OCI-LY7 (cell line): Measurements from ENCODE around the gene INSIG2. TPM values are rescaled to one million over a fixed set of nuclear protein-coding genes. Genes with fewer than 3 reads are reported as not detected.

ENCODE experiments used
- BruUV-seq: library from RNA; stranded (reverse); fragments of 400-500 nt; replicated peaks from 2 replicates; lab custom pipeline; 2021; lab: Mats Ljungman, UMichigan
- CTCF ChIA-PET: fragments of 300-600 bp; sonication (Branson Sonifier 250); formaldehyde crosslinking; loops from one replicate; lab custom pipeline; 2022; ENCODE audit warnings: antibody characterized with exemption; ENCODE audit not compliant: unreplicated experiment; lab: Charles Lee
- POLR2A ChIA-PET: fragments of 300-600 bp; sonication (Branson Sonifier 250); formaldehyde crosslinking; loops from one replicate; lab custom pipeline; 2022; ENCODE audit warnings: antibody characterized with exemption; lab: Charles Lee
- DNase-seq: peaks from one replicate; pipeline ENCODE4 v3.0.0-alpha.2; 2015; ENCODE audit warnings: low spot score
- H2AFZ ChIP-seq: fragments of 200-600 bp; sonication (generic), shearing (Covaris generic); 2 replicates; pipeline ENCODE4 v1.6.1; 2014; ENCODE audit warnings: mild to moderate bottlenecking, antibody characterized with exemption, low read length, moderate library complexity
- H3K27ac ChIP-seq: fragments of 200-600 bp; sonication (generic); 2 replicates; pipeline ENCODE4 v1.5.1; 2014; ENCODE audit warnings: mixed run types, low read depth, mild to moderate bottlenecking, moderate library complexity, low read length, inconsistent platforms; ENCODE audit not compliant: poor library complexity, severe bottlenecking
- H3K36me3 ChIP-seq: fragments of 200-600 bp; sonication (generic); 2 replicates; pipeline ENCODE4 v1.6.1; 2014; ENCODE audit warnings: mild to moderate bottlenecking, antibody characterized with exemption, low read length, moderate library complexity, mixed read lengths; ENCODE audit not compliant: insufficient read depth
- H3K4me1 ChIP-seq: fragments of 200-600 bp; sonication (generic); 2 replicates; pipeline ENCODE4 v1.5.1; 2014; ENCODE audit warnings: mild to moderate bottlenecking, low read length; ENCODE audit not compliant: insufficient read depth, poor library complexity, severe bottlenecking
- H3K4me2 ChIP-seq: fragments of 200-600 bp; sonication (generic); 2 replicates; pipeline ENCODE4 v1.6.1; 2014; ENCODE audit warnings: mild to moderate bottlenecking, low read length
- H3K4me3 ChIP-seq: fragments of 200-600 bp; sonication (generic); 2 replicates; pipeline ENCODE4 v1.5.1; 2014; ENCODE audit warnings: mild to moderate bottlenecking, low read depth, low read length; ENCODE audit not compliant: poor library complexity, severe bottlenecking
- H3K79me2 ChIP-seq: fragments of 200-600 bp; sonication (generic); 2 replicates; pipeline ENCODE4 v1.6.1; 2016; ENCODE audit warnings: low read depth, mild to moderate bottlenecking, low read length, moderate library complexity, mixed read lengths; ENCODE audit not compliant: insufficient read depth
- H3K9me2 ChIP-seq: fragments of 200-600 bp; sonication (generic); 2 replicates; pipeline ENCODE4 v1.6.1; 2016; ENCODE audit warnings: mild to moderate bottlenecking, low read length, mixed read lengths; ENCODE audit not compliant: insufficient read depth
- H3K9me3 ChIP-seq: fragments of 200-600 bp; sonication (generic); 2 replicates; pipeline ENCODE4 v1.6.1; 2014; ENCODE audit warnings: mild to moderate bottlenecking, mixed run types, low read length, mixed read lengths
- H4K20me1 ChIP-seq: fragments of 200-600 bp; sonication (generic); 2 replicates; pipeline ENCODE4 v1.6.1; 2014; ENCODE audit warnings: mild to moderate bottlenecking, antibody characterized with exemption, low read length, moderate library complexity, mixed read lengths; ENCODE audit not compliant: insufficient read depth
- CTCF ChIP-seq: fragments of 200-600 bp; sonication (generic); conservative IDR thresholded peaks from 2 replicates; pipeline ENCODE4 v1.5.1; 2014; ENCODE audit warnings: mild to moderate bottlenecking, antibody characterized with exemption, low read length, moderate library complexity, mixed read lengths
- EZH2phosphoT487 ChIP-seq: fragments of 200-600 bp; sonication (generic); IDR thresholded peaks from 2 replicates; pipeline ENCODE4 v1.6.1; 2018; ENCODE audit warnings: low read depth, borderline replicate concordance, mild to moderate bottlenecking, mixed run types, antibody characterized with exemption, low read length, moderate library complexity, mixed read lengths
- intact Hi-C: fragments of 100-400 bp; cut with micrococcal nuclease; formaldehyde crosslinking; loops from one replicate; pipeline ENCODE4 v1.10.0; 2022; ENCODE audit not compliant: unreplicated experiment
- total RNA-seq, 2 experiments: library from RNA; depleted of rRNA in 1 of 2; stranded (reverse); fragments of >200 nt in 1 of 2; shearing (Covaris generic) in 1 of 2; gene quantifications; 2 replicates each; pipeline ENCODE4 v1.2.3, GENCODE V29; 2014 to 2022

The INSIG2 gene
- total RNA-seq, 2 experiments from 2014 or later, result 5.9 to 21.2 TPM

DNA sequence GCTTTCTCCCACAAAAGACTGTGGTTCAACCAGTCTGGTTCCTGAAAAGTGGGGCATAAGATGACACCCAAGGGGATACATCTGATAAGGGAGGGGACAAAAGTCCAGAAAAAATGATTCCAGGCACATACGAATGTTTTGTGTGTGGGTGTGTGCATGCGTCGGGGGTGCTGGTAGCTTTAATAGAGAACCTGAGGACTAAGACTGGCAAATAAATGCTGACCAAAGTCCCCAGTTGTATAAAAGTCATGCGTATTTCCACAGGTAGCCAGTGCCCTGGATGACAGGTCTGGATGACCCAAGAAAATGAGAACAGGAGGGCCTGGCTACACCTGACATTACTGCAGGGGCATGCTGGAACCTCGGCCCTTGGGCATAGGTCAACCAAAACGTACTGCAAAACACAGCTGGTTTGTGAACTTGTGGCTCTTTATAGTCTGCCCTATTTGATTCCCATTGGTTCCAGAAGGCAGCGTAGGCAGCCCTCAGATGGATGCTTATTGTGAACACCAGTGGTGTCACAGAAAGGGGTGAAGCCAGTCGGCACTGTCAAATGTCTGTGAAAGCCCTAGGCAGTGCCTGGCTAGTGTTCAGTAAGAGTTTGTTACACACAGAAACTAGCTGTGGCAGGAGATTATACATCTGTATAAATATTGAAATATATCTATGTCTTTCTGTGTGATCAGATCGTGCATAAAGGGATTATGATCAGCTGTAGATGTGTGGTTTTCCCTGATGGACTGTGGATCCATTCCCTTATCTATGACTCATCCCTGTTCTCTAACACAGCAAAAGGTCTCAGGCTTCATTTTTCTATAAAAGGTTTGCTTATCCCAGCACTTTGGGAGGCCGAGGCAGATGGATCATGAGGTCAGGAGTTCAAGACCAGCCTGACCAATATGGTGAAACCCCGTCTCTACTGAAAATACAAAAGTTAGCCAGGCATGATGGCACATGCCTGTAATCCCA lies 58.3 kb downstream of the INSIG2 start:
- ChIA-PET CTCF (no interaction called here), POLR2A (interaction anchor here (0.5 to 0.6 kb wide), 2 partner anchors 18 to 27 kb away, joined by 3 read pairs; no protein-coding TSS in a partner anchor)
- H3K4me2 ChIP-seq, result no peak overlapping the region
- no peaks in the 10 kb centered on the region for H3K4me1 ChIP-seq
- no peaks in the 10 kb centered on the region for H3K79me2 ChIP-seq
- no peaks in the 10 kb centered on the region for H4K20me1 ChIP-seq
- H3K27ac ChIP-seq, result no peak overlapping the region
- H3K36me3 ChIP-seq, result no peaks in the 10 kb centered on the region
- H3K9me3 ChIP-seq, result no peaks in the 10 kb centered on the region
- TF ChIP-seq EZH2phosphoT487 (no peak), CTCF (no peak)
- H2AFZ ChIP-seq, result no peak overlapping the region
- no peaks in the 10 kb centered on the region for H3K9me2 ChIP-seq
- H3K4me3 ChIP-seq, result no peak overlapping the region
- BruUV-seq, result no TSS peak
- intact Hi-C loops, result no loop called here
- DNase-seq, result no peak

- intact Hi-C loops, result no loop called here
These were observed 59.9 kb downstream of the INSIG2 start for GRCh38 chr2:118148133-118148532.

More at GRCh38 chr2:118148133-118148532, 59.9 kb downstream of the INSIG2 start:
- ChIA-PET POLR2A (no interaction called here), CTCF (no interaction called here)
- Histone ChIP-seq H2AFZ (no peak overlapping the region), H3K9me3 (no peaks in the 10 kb centered on the region), H3K36me3 (no peaks in the 10 kb centered on the region), H3K4me1 (no peaks in the 10 kb centered on the region), H3K4me3 (no peak overlapping the region), H3K9me2 (no peaks in the 10 kb centered on the region), H4K20me1 (no peaks in the 10 kb centered on the region), H3K27ac (no peak overlapping the region), H3K79me2 (no peaks in the 10 kb centered on the region), H3K4me2 (no peak overlapping the region)
- DNase-seq, result no peak
- BruUV-seq, result no TSS peak
- no peak for TF ChIP-seq CTCF
